Kidney epithelial cell (primary cell): ENCODE results near the gene CRHBP. TPM values are rescaled to one million over a fixed set of nuclear protein-coding genes. Genes with fewer than 3 reads are reported as not detected.

Source experiments
- DNase-seq: peaks from one replicate; pipeline ENCODE4 v3.0.0-alpha.2; 2010; ENCODE audit warnings: low read depth
- H3K27me3 ChIP-seq: 2 replicates; pipeline ENCODE4 v1.6.0; 2011; ENCODE audit warnings: low read length; ENCODE audit not compliant: control insufficient read depth, insufficient read depth
- H3K36me3 ChIP-seq: 2 replicates; pipeline ENCODE4 v1.5.1; 2011; ENCODE audit warnings: low read length; ENCODE audit not compliant: control insufficient read depth, insufficient read depth
- H3K4me3 ChIP-seq: 2 replicates; pipeline ENCODE4 v1.5.1; 2011; ENCODE audit warnings: low read depth, mild to moderate bottlenecking, control low read depth, low read length
- CTCF ChIP-seq: IDR thresholded peaks from 2 replicates; pipeline ENCODE4 v1.5.1; 2011; ENCODE audit warnings: mild to moderate bottlenecking, moderate library complexity, low read length, control low read depth, inconsistent platforms; ENCODE audit not compliant: insufficient read depth, poor library complexity, severe bottlenecking
- total RNA-seq: library from RNA; depleted of rRNA; stranded (reverse); fragments of >200 nt; gene quantifications from 2 replicates; pipeline ENCODE4 v1.2.3, GENCODE V29; 2015

CRHBP gene
- total RNA-seq, 1 donor from 2014 or later = not detected

DNA sequence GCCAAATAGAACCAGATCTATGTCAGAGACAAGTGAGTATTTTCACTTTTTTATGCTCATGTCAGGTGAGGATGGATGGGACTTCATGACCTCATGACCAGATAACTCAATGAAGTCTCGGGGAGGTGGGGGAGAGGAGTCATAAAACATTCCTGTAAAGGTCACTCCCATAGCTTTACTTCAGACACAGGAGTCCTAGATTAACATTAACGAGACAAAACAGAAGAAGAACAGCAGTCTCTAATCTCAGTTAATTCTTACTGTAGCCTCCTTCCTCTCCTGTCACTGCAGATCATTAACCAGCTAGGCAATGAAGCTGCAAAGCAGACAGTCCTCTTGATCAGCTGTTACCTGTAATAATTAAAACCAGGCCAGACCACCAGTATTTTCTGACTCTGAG is 11.2 kb downstream of the CRHBP start:
- no peaks in the 10 kb centered on the region for H3K36me3 ChIP-seq
- TF ChIP-seq CTCF = no peak
- H3K27me3 ChIP-seq = no peaks in the 10 kb centered on the region
- H3K4me3 ChIP-seq = no peak overlapping the region
- DNase-seq = no peak

DNA sequence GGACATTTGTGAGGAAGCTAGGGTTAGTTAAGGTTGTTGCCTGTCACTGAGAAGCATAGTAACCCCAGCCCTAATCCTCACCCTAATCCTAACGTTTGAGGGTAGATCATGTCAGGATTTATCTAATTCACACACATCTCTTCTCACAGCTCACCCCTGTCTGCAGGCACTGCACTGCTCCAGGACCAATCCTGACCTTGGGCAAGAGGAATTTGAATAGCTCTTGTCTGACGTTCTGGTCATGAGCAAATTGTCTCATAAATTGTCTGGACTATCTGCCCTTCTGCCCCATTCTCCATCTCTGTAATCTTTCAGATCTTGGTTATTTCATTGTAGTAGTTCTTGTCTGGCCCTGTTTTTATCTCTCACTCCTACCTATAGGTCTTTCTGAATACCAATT is 18.7 kb downstream of the CRHBP start:
- no peak for DNase-seq
- Histone ChIP-seq H3K27me3 (no peaks in the 10 kb centered on the region), H3K4me3 (no peak overlapping the region), H3K36me3 (no peaks in the 10 kb centered on the region)
- no peak for TF ChIP-seq CTCF

DNA sequence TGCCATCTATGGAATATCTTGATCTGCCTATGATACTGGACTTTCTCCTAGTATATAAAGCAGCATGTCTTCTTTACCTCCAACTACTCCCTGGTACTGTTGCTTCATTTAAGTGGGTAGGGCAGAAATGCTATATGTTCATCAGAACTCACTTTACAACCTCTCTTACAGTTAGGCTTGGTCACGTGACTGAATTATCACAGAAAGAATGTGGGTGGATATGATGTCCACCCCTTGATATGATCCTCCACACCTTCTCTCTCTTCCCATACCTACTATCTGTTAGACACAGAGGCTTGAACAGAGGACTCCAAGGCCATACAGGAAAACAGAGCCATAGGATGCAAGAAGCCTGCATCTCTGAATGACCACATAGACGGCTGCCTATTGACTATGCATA is 19.8 kb downstream of the CRHBP start:
- Histone ChIP-seq H3K27me3 (no peaks in the 10 kb centered on the region), H3K4me3 (no peak overlapping the region), H3K36me3 (no peaks in the 10 kb centered on the region)
- DNase-seq = no peak
- no peak for TF ChIP-seq CTCF

GRCh38 chr5:76974785-76975184 is 21.9 kb downstream of the CRHBP start:
- no peak for DNase-seq
- H3K27me3 ChIP-seq = no peaks in the 10 kb centered on the region
- H3K4me3 ChIP-seq = no peak overlapping the region
- no peaks in the 10 kb centered on the region for H3K36me3 ChIP-seq
- TF ChIP-seq CTCF = no peak

DNA sequence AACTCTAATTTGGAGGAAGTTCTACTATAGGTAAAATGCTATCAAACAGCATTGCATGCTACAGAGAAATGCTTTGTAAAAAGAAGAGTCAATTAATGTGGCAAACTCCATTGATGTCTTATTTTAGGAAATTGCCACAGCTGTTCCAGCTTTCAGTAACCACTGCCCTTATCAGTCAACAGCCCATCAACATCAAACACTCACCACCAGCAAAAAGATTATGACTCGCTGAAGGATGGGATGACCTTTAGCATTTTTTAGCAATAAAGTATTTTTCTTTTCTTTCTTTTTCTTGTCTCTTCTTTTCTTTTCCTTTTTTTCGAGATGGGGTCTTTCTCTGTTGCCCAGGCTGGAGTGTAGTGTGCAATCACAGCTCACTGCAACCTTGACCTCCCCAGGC is 26.0 kb downstream of the CRHBP start:
- Histone ChIP-seq H3K36me3 (no peaks in the 10 kb centered on the region), H3K4me3 (no peak overlapping the region), H3K27me3 (no peaks in the 10 kb centered on the region)
- DNase-seq = no peak
- no peak for TF ChIP-seq CTCF

DNA sequence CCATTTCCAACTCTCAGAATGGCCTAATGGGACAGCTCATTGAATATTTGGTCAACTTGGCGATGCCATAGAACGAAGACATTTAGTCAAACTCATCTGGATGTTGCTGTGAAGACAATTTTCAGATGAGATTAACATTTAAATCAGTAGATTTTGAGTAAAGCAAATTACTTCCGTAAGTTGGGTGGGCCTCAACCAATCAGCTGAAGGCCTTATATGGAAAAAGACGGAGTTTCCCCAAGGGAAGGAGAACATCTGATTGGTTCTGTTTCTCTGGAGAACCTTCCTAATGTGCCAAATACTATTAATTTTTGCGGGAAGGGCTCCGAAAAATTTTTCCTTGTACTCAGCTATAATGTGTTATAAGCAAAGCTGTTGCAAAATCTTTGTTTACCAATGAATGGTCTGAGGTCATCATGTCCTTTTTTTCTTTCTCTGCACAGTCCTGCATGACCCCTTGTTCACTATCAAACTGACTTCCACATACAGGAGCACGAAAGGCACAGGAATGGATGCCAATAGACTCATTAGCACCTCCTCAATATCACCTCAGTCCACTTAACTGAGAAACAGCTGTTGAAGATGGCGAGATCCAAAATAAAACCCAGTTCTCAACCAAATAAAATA is 27.8 kb downstream of the CRHBP start:
- Histone ChIP-seq H3K36me3 (no peaks in the 10 kb centered on the region), H3K4me3 (no peak overlapping the region), H3K27me3 (no peaks in the 10 kb centered on the region)
- TF ChIP-seq CTCF = no peak
- no peak for DNase-seq
